ENCODE data around the gene LEPROT. TPM values are rescaled to one million over a fixed set of nuclear protein-coding genes. Genes with fewer than 3 reads are reported as not detected.

LEPROT gene
- total and polyA plus RNA-seq, 2 of the 8 experiments (the other 6 are each of a cell fraction or from before 2014, with no cell fraction given), result 25.7 to 27.2 TPM

DNA sequence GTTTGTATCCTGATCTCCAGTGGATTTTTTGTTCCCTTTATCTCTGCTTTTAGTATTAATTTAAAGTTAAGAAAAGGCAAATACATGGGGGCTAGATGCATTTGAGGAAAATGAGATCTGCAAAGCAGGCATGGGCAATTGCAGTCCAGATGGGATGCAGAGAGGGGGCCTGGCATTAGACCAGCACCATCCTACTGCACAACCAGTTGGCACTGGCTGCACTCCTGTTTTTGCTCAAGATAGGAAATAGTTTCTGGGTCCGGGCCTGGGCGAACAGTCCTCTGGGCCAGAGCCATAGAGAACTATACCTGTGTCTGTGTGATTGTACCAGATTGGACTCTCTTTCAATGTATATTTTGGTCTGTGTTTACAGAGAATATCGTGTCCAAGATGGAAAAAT is 34.0 kb upstream of the LEPROT start:
- no peak overlapping the region for H4K8ac ChIP-seq (ENCODE audit: extremely low read depth, insufficient read depth, low read length)
- no peak overlapping the region for H3K4me2 ChIP-seq (ENCODE audit: insufficient read depth in 1 of 2, low read depth in 2 of 2, low read length in 2 of 2)
- no peak overlapping the region for H3K4me3 ChIP-seq (ENCODE audit: extremely low read depth in 1 of 4, insufficient read depth in 2 of 4, low read depth in 3 of 4, low read length in 4 of 4)
- no peaks in the 10 kb centered on the region for H4K20me1 ChIP-seq (replicated peaks in 1 of 2; ENCODE audit: control insufficient read depth in 1 of 2, insufficient read depth in 2 of 2, low read length in 2 of 2)
- H3K9ac ChIP-seq (replicated peaks in 1 of 4; ENCODE audit: extremely low read depth in 1 of 4, low read depth in 3 of 4, low read length in 3 of 4), result no peak overlapping the region
- no peak overlapping the region for H4K5ac ChIP-seq (ENCODE audit: insufficient read length, low read depth, low read length)
- H3K56ac ChIP-seq (replicated peaks; ENCODE audit: insufficient read length, low read depth, low read length), result no peak overlapping the region
- no peaks in the 10 kb centered on the region for H3K23me2 ChIP-seq (ENCODE audit: low read depth, low read length)
- H3K27me3 ChIP-seq (replicated peaks in 1 of 4; ENCODE audit: control insufficient read depth in 3 of 4, extremely low read depth in 1 of 4, insufficient read depth in 3 of 4, low read length in 3 of 4), result no peaks in the 10 kb centered on the region
- H2BK20ac ChIP-seq (ENCODE audit: low read length), result no peak overlapping the region
- H2BK12ac ChIP-seq (ENCODE audit: low read depth, low read length), result no peak overlapping the region
- no peak overlapping the region for H4K91ac ChIP-seq (replicated peaks; ENCODE audit: insufficient read length, low read length)
- POLR2A ChIA-PET (ENCODE audit: partially characterized antibody), result no interaction called here
- TF ChIP-seq SUZ12 (IDR thresholded peaks at IDR 0.05; ENCODE audit: low read length) (no peak), CREB1 (IDR thresholded peaks at IDR 0.05) (no peak), SIRT6 (IDR thresholded peaks at IDR 0.05; ENCODE audit: low read length) (no peak), CBX5 (IDR thresholded peaks at IDR 0.05; ENCODE audit: low read depth, low read length) (no peak), HDAC2 (IDR thresholded peaks at IDR 0.05; ENCODE audit: borderline replicate concordance in 1 of 2, low read depth in 2 of 2, low read length in 2 of 2) (no peak), CTBP2 (IDR thresholded peaks at IDR 0.05; ENCODE audit: borderline replicate concordance, insufficient read depth, insufficient read length, low read length) (no peak)
- no peak overlapping the region for H3K27ac ChIP-seq (ENCODE audit: low read depth, low read length)
- H3K9me3 ChIP-seq (ENCODE audit: insufficient read depth in 2 of 2, low read depth in 1 of 2, low read length in 1 of 2), result peaks cover 0 to 7% of the 10 kb centered on the region in 2 experiments; a peak in 1 of 4 replicates
- no peaks in the 10 kb centered on the region for H3K4me1 ChIP-seq (replicated peaks in 1 of 4; ENCODE audit: control insufficient read depth in 3 of 4, insufficient read depth in 4 of 4, low read length in 3 of 4)
- DNase-seq (ENCODE audit: low read depth in 1 of 2, low spot score in 2 of 2) (no peak), FAIRE-seq (no peak)
- no peak overlapping the region for H2BK120ac ChIP-seq (replicated peaks; ENCODE audit: low read depth, low read length)
- H2AFZ ChIP-seq (ENCODE audit: low read length), result no peak overlapping the region
- no peak overlapping the region for H3K23ac ChIP-seq (ENCODE audit: insufficient read length)
- H2AK5ac ChIP-seq (ENCODE audit: low read depth, low read length), result no peak overlapping the region
- H3K14ac ChIP-seq (ENCODE audit: insufficient read length), result no peak overlapping the region
- H3K18ac ChIP-seq (ENCODE audit: extremely low read depth, low read length), result no peak overlapping the region
- H3K79me1 ChIP-seq (ENCODE audit: low read depth, low read length), result no peaks in the 10 kb centered on the region
- CTCF ChIA-PET (ENCODE audit: partially characterized antibody), result no interaction called here
- no peaks in the 10 kb centered on the region for H3K79me2 ChIP-seq (ENCODE audit: control insufficient read depth in 1 of 2, insufficient read depth in 2 of 2, low read length in 2 of 2)
- 94% methylated on average over 3 of the region's 3 CpGs; no CpG with 5 or more reads in 1 of the 2 experiments for WGBS, 2 experiments (ENCODE audit: extremely low coverage in 1 of 2, insufficient coverage in 1 of 2, insufficient read length in 1 of 2, insufficient replicate concordance in 2 of 2, low coverage in 1 of 2, low lambda C conversion rate in 2 of 2, missing lambda C conversion rate in 1 of 2)
- H3K36me3 ChIP-seq (ENCODE audit: control insufficient read depth in 2 of 4, insufficient read depth in 4 of 4, low read length in 3 of 4), result peaks cover 0 to 2% (median 0%) of the 10 kb centered on the region in 4 experiments; a peak in 2 of 8 replicates
- no peak overlapping the region for H2BK15ac ChIP-seq (ENCODE audit: low read length)
- no peak overlapping the region for H3K4ac ChIP-seq (replicated peaks; ENCODE audit: insufficient read length, low read depth, low read length)
- no peak overlapping the region for H2BK5ac ChIP-seq (ENCODE audit: low read depth, low read length)

All from H1 (cell line).